Suprapubic skin (tissue), 4 donors: Measurements from ENCODE around the gene SBSN. TPM values are rescaled to one million over a fixed set of nuclear protein-coding genes. Genes with fewer than 3 reads are reported as not detected.
A peak's percentile ranks its signal among the peaks of the same experiment; 100 is the strongest.

ENCODE experiments used
- DNase-seq, 2 donors: peaks; one replicate each; pipeline ENCODE4 v3.0.0-alpha.2; 2019; ENCODE audit warnings: low spot score in 2 of 2
- H3K27ac ChIP-seq: fragments of 200-600 bp; sonication (generic); one replicate; pipeline ENCODE4 v1.5.1; 2019
- H3K27me3 ChIP-seq: fragments of 200-600 bp; sonication (generic); one replicate; pipeline ENCODE4 v1.5.1; 2019
- H3K36me3 ChIP-seq: fragments of 200-600 bp; sonication (generic); one replicate; pipeline ENCODE4 v1.5.1; 2019
- H3K4me1 ChIP-seq: fragments of 200-600 bp; sonication (generic); one replicate; pipeline ENCODE4 v1.5.1; 2019
- H3K4me3 ChIP-seq: fragments of 200-600 bp; sonication (generic); one replicate; pipeline ENCODE4 v1.5.1; 2019; ENCODE audit warnings: mild to moderate bottlenecking
- H3K9me3 ChIP-seq: fragments of 200-600 bp; sonication (generic); one replicate; pipeline ENCODE4 v1.5.1; 2019
- CTCF ChIP-seq, 2 donors: fragments of 200-600 bp in 1 of 2; fragments of 450-650 bp in 1 of 2; sonication (generic) in 1 of 2; IDR thresholded peaks; one replicate each; pipeline ENCODE4 v1.5.1; 2016 to 2019; ENCODE audit warnings: antibody characterized with exemption in 2 of 2, mild to moderate bottlenecking in 1 of 2, moderate library complexity in 1 of 2
- EP300 ChIP-seq: sonication (generic); formaldehyde crosslinking; IDR thresholded peaks from one replicate; pipeline ENCODE4 v1.6.1; 2017; ENCODE audit warnings: antibody characterized with exemption
- POLR2A ChIP-seq, 2 donors: fragments of 450-650 bp; IDR thresholded peaks; one replicate each; pipeline ENCODE4 v1.6.1; 2017; ENCODE audit warnings: antibody characterized with exemption in 2 of 2, mild to moderate bottlenecking in 2 of 2, moderate library complexity in 2 of 2
- POLR2AphosphoS5 ChIP-seq, 3 donors: sonication (generic); formaldehyde crosslinking; IDR thresholded peaks; one replicate each; pipeline ENCODE4 v1.6.1; 2017; ENCODE audit warnings: antibody characterized with exemption in 3 of 3
- WGBS: methylation state at CpG from one replicate; pipeline ENCODE4 v1.1.5; 2018; 5-methylcytosine and 5-hydroxymethylcytosine counted together
- total RNA-seq, 4 donors: library from RNA; depleted of rRNA; stranded (reverse); fragments of >200 nt; gene quantifications; one replicate each; pipeline ENCODE4 v1.1.0, GENCODE V29; 2016

SBSN gene
- total RNA-seq, 4 donors from 2014 or later = 308 to 1,594 (median 1,430) TPM

- Histone ChIP-seq H3K27ac (no peak overlapping the region), H3K36me3 (peaks cover 11% of the 10 kb centered on the region), H3K27me3 (no peaks in the 10 kb centered on the region), H3K4me3 (no peak overlapping the region), H3K9me3 (no peaks in the 10 kb centered on the region), H3K4me1 (peaks cover 10% of the 10 kb centered on the region)
- TF ChIP-seq POLR2A (IDR thresholded peaks at IDR 0.05) (no peak), EP300 (no peak), POLR2AphosphoS5 (IDR thresholded peaks at IDR 0.05) (no peak), CTCF (IDR thresholded peaks at IDR 0.05) (no peak)
- no peak for DNase-seq
- WGBS = 75% methylated on average over 6 of the region's 7 CpGs
Observed at GRCh38 chr19:35540356-35540927, 12.3 kb upstream of the SBSN start.

GRCh38 chr19:35539850-35540249 is 11.7 kb upstream of the SBSN start:
- Histone ChIP-seq H3K36me3 (peaks cover 11% of the 10 kb centered on the region), H3K27me3 (no peaks in the 10 kb centered on the region), H3K4me3 (no peak overlapping the region), H3K9me3 (no peaks in the 10 kb centered on the region), H3K4me1 (peaks cover 10% of the 10 kb centered on the region), H3K27ac (no peak overlapping the region)
- 90% methylated on average over 11 of the region's 12 CpGs for WGBS
- no peak for TF ChIP-seq POLR2AphosphoS5 (IDR thresholded peaks at IDR 0.05)
- TF ChIP-seq POLR2A (IDR thresholded peaks at IDR 0.05) = no peak
- TF ChIP-seq EP300 = no peak
- TF ChIP-seq CTCF (IDR thresholded peaks at IDR 0.05) = no peak
- DNase-seq = no peak

GRCh38 chr19:35539314-35539713 is 11.2 kb upstream of the SBSN start:
- 84% methylated on average over 6 of the region's 6 CpGs for WGBS
- H3K9me3 ChIP-seq = no peaks in the 10 kb centered on the region
- H3K4me3 ChIP-seq = no peak overlapping the region
- H3K4me1 ChIP-seq = peaks cover 6% of the 10 kb centered on the region
- TF ChIP-seq EP300 (no peak), CTCF (IDR thresholded peaks at IDR 0.05) (no peak), POLR2A (IDR thresholded peaks at IDR 0.05) (no peak), POLR2AphosphoS5 (IDR thresholded peaks at IDR 0.05) (no peak)
- peaks cover 11% of the 10 kb centered on the region for H3K36me3 ChIP-seq
- H3K27me3 ChIP-seq = peaks cover 2% of the 10 kb centered on the region
- H3K27ac ChIP-seq = no peak overlapping the region
- DNase-seq = no peak

GRCh38 chr19:35534803-35535480 is 6.8 kb upstream of the SBSN start:
- H3K36me3 ChIP-seq = no peaks in the 10 kb centered on the region
- no peaks in the 10 kb centered on the region for H3K9me3 ChIP-seq
- 62% methylated on average over 10 of the region's 10 CpGs for WGBS
- no peak for DNase-seq
- H3K27me3 ChIP-seq = peaks cover 21% of the 10 kb centered on the region
- no peak overlapping the region for H3K4me3 ChIP-seq
- H3K4me1 ChIP-seq = peaks cover 13% of the 10 kb centered on the region
- TF ChIP-seq EP300 (no peak), POLR2AphosphoS5 (IDR thresholded peaks at IDR 0.05) (no peak), CTCF (IDR thresholded peaks at IDR 0.05) (no peak), POLR2A (IDR thresholded peaks at IDR 0.05) (no peak)
- no peak overlapping the region for H3K27ac ChIP-seq

- Histone ChIP-seq H3K4me3 (peak overlapping the region; percentile 26), H3K36me3 (no peaks in the 10 kb centered on the region), H3K4me1 (peaks cover 22% of the 10 kb centered on the region), H3K27ac (no peak overlapping the region), H3K9me3 (no peaks in the 10 kb centered on the region), H3K27me3 (peaks cover 32% of the 10 kb centered on the region)
- WGBS = 40% methylated on average over 1 of the region's 30 CpGs
- TF ChIP-seq EP300 (no peak), POLR2A (IDR thresholded peaks at IDR 0.05) (no peak), CTCF (IDR thresholded peaks at IDR 0.05) (no peak), POLR2AphosphoS5 (IDR thresholded peaks at IDR 0.05) (no peak)
- DNase-seq = no peak
Observed at GRCh38 chr19:35533822-35534392, 5.8 kb upstream of the SBSN start.
